ENCODE measurements around the gene WFIKKN1.

Gene WFIKKN1

DNA sequence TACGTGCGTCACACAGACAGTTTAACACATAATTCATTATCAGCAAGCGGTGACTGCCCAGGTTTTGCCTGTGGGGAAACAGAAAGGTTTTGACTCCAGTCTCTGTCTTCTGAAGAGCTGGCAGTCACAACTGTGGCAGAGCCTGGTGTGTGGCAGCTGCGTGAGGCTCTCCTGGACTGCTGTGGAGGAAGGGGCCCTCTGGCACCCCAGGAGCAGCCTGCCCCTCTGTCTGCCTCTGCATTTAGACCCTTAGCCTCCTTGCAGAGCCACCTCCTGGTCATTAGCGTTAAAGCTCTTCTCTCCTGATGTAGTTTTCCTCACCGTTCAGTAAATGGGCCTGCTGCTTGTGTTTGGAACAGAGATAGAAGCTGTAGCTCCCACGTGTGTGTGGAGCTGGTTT lies 30.0 kb upstream of the WFIKKN1 start:
- DNase-seq (ENCODE audit: extremely low spot score): no peak
- CTCF ChIA-PET: interaction anchor here (0.8 to 1.8 kb wide), 3 partner anchors 9 to 211 kb away, joined by 3 to 5 read pairs (median 3); no protein-coding TSS in a partner anchor
- TF ChIP-seq HDGF (IDR thresholded peaks at IDR 0.05; ENCODE audit: borderline replicate concordance) (no peak), ZNF384 (IDR thresholded peaks at IDR 0.05) (no peak), BHLHE40 (IDR thresholded peaks at IDR 0.05; ENCODE audit: borderline replicate concordance) (no peak), FOXA1 (IDR thresholded peaks at IDR 0.05) (no peak), SP1 (IDR thresholded peaks at IDR 0.05) (no peak), LEF1 (IDR thresholded peaks at IDR 0.05; ENCODE audit: borderline replicate concordance) (no peak), ARNT (IDR thresholded peaks at IDR 0.05) (no peak), L3MBTL2 (conservative IDR thresholded peaks at IDR 0.05) (no peak), ELF4 (IDR thresholded peaks at IDR 0.05) (no peak), FOXK2 (IDR thresholded peaks at IDR 0.05) (no peak), SUZ12 (IDR thresholded peaks at IDR 0.05) (no peak), CTBP1 (IDR thresholded peaks at IDR 0.05; ENCODE audit: borderline replicate concordance) (no peak)
- TF ChIP-seq, protein P1, sequence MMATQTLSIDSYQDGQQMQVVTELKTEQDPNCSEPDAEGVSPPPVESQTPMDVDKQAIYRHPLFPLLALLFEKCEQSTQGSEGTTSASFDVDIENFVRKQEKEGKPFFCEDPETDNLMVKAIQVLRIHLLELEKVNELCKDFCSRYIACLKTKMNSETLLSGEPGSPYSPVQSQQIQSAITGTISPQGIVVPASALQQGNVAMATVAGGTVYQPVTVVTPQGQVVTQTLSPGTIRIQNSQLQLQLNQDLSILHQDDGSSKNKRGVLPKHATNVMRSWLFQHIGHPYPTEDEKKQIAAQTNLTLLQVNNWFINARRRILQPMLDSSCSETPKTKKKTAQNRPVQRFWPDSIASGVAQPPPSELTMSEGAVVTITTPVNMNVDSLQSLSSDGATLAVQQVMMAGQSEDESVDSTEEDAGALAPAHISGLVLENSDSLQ (IDR thresholded peaks at IDR 0.05): no peak
- POLR2A ChIA-PET: interaction anchor here (0.8 to 1.6 kb wide), 4 partner anchors 10 to 47 kb away, joined by 3 to 6 read pairs (median 4); partner anchors contain the start of gene METTL26

DNA sequence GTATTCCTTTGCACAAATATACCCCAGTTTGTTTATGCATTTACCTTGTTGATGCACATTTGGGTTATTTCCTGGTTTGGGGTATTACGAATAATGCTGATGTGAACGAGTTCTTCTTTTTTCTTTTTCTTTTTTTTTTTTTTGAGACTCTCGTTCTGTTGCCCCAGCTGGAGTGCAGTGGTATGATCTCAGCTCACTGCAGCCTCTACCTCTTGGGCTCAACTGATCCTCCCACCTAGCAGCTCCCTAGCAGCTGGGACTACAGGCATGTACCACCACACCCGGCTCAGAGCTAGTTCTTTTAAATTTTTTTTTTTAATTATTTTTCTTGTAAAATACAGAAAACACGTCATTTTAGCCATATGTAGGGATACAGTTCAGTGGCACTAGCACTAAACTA lies 26.9 kb upstream of the WFIKKN1 start:
- no peak for DNase-seq (ENCODE audit: extremely low spot score)
- TF ChIP-seq SUZ12 (IDR thresholded peaks at IDR 0.05) (no peak), LEF1 (IDR thresholded peaks at IDR 0.05; ENCODE audit: borderline replicate concordance) (no peak), HDGF (IDR thresholded peaks at IDR 0.05; ENCODE audit: borderline replicate concordance) (no peak), TARDBP (IDR thresholded peaks at IDR 0.05) (no peak), ZNF384 (IDR thresholded peaks at IDR 0.05) (no peak), CTBP1 (IDR thresholded peaks at IDR 0.05; ENCODE audit: borderline replicate concordance) (no peak), NFRKB (IDR thresholded peaks at IDR 0.05) (no peak), FOXM1 (IDR thresholded peaks at IDR 0.05; ENCODE audit: borderline replicate concordance) (no peak), FOXA1 (IDR thresholded peaks at IDR 0.05) (no peak), SP1 (IDR thresholded peaks at IDR 0.05) (no peak), BHLHE40 (IDR thresholded peaks at IDR 0.05; ENCODE audit: borderline replicate concordance) (no peak), L3MBTL2 (conservative IDR thresholded peaks at IDR 0.05) (no peak), FOXK2 (IDR thresholded peaks at IDR 0.05) (no peak), ARNT (IDR thresholded peaks at IDR 0.05) (no peak), ELF4 (IDR thresholded peaks at IDR 0.05) (no peak)
- TF ChIP-seq, protein P1 (IDR thresholded peaks at IDR 0.05): no peak
- CTCF ChIA-PET: no interaction called here
- POLR2A ChIA-PET: no interaction called here

DNA sequence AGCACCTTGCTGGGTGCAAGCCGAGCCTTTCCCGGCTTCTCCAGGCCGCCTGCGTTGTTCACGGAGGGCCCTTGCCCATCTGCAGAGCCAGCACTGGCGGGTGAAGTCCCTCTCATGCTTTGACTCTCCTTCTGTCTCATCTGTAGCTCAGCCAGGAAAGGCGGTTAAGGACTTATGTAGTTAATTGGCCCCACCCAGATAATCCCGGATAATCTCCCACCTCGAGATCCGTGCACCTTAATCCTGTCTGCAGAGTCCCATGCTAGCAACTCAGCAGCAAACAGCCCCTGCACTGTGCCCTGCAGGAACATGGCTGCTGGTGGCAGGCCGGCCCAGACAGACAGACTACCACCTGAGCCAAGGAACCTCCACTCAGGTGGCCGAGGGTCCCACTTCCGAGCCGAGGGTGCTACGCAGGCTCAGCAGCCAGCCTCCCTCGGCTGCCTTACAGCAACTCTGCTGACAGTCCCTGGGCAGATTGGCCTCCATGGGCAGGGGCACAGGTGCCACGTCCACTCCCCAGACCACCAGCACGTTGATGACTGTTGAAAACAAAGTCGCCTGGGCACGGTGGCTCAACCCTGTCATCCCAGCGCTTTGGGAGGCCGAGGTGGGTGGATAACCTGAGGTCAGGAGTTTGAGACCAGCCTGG lies 24.0 kb upstream of the WFIKKN1 start:
- no peak for DNase-seq (ENCODE audit: extremely low spot score)
- CTCF ChIA-PET: no interaction called here
- TF ChIP-seq FOXK2 (IDR thresholded peaks at IDR 0.05) (no peak), CTBP1 (IDR thresholded peaks at IDR 0.05; ENCODE audit: borderline replicate concordance) (no peak), TARDBP (IDR thresholded peaks at IDR 0.05) (no peak), LEF1 (IDR thresholded peaks at IDR 0.05; ENCODE audit: borderline replicate concordance) (no peak), SP1 (IDR thresholded peaks at IDR 0.05) (no peak), SUZ12 (IDR thresholded peaks at IDR 0.05) (no peak), ZNF384 (IDR thresholded peaks at IDR 0.05) (no peak), NFRKB (IDR thresholded peaks at IDR 0.05) (no peak)
- TF ChIP-seq, protein P1 (IDR thresholded peaks at IDR 0.05): no peak
- POLR2A ChIA-PET: no interaction called here

DNA sequence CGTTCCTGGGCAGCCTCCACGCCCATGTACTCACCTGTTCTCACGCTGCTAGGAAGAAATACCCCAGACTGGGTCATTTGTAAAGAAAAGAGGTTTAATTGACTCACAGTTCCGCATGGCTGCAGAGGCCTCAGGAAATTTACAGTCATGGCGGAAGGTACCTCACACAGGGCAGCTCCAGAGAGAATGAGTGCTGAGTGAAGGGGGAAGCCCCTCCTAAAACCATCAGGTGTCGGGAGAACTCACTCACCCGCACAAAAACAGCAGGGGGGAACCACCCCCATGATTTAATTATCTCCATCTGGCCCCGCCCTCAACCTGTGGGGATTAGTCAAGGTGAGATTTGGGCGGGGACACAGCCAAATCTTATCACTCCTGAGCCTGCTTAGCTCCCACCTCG lies 22.8 kb upstream of the WFIKKN1 start:
- DNase-seq (ENCODE audit: extremely low spot score): no peak
- TF ChIP-seq ZNF384 (IDR thresholded peaks at IDR 0.05) (no peak), SP1 (IDR thresholded peaks at IDR 0.05) (no peak), BHLHE40 (IDR thresholded peaks at IDR 0.05; ENCODE audit: borderline replicate concordance) (no peak)
- POLR2A ChIA-PET: no interaction called here
- CTCF ChIA-PET: no interaction called here

DNA sequence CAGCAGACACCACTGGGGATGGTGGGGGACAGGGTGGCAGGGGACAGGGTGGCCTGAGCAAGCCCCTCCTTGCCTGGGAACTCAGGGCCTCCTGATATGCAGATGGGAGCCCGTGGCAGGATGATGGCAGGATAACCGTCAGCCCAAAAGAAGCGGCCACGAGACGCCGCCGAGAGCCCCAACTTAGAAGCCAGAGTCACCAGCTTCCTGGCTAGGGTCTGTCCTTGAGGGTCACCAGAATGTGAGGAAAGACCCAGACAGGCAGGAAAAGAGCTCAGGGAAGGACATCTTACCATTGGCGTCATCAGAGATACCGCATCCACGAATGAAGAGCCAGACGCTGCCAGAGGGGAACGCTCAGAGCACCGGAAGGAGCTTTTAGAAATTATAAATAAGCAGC lies 21.5 kb upstream of the WFIKKN1 start:
- ChIA-PET POLR2A (interaction anchor here (1.6 kb wide), 1 partner anchor 27 kb away, joined by 6 read pairs; the partner anchor contains the start of gene METTL26), CTCF (interaction anchor here (1.6 kb wide), 1 partner anchor 12 kb away, joined by 6 read pairs; no protein-coding TSS in a partner anchor)
- TF ChIP-seq FOXA1 (IDR thresholded peaks at IDR 0.05) (no peak), TARDBP (IDR thresholded peaks at IDR 0.05) (no peak), LEF1 (IDR thresholded peaks at IDR 0.05; ENCODE audit: borderline replicate concordance) (no peak), L3MBTL2 (conservative IDR thresholded peaks at IDR 0.05) (no peak), ZNF384 (IDR thresholded peaks at IDR 0.05) (no peak), HDGF (IDR thresholded peaks at IDR 0.05; ENCODE audit: borderline replicate concordance) (no peak), FOXM1 (IDR thresholded peaks at IDR 0.05; ENCODE audit: borderline replicate concordance) (no peak), ELF4 (IDR thresholded peaks at IDR 0.05) (no peak), NFRKB (IDR thresholded peaks at IDR 0.05) (no peak)
- DNase-seq (ENCODE audit: extremely low spot score): no peak

DNA sequence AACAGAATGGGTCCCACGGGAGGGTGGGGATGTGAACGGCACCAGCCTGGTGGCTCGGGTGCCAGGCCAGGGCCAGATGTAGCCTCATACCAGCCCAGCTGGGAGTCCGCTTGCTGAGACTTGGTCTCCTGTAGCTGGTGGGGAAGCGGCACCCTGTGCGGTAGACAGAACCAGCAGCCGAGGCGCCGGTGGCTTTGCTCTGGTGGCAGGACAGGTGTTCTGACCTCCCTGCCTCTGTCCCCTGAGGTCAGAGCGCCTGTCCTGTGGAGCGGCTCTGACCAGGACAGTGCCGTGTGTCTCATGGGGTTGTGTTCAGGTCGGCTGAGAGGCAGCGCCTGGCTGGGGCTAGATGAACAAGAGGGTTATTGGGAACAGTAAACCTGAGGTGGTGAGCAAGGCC lies 20.8 kb upstream of the WFIKKN1 start:
- ChIA-PET CTCF (interaction anchor here (1.6 kb wide), 1 partner anchor 12 kb away, joined by 6 read pairs; no protein-coding TSS in a partner anchor), POLR2A (interaction anchor here (1.6 kb wide), 1 partner anchor 26 kb away, joined by 6 read pairs; the partner anchor contains the start of gene METTL26)
- TF ChIP-seq FOXM1 (IDR thresholded peaks at IDR 0.05; ENCODE audit: borderline replicate concordance): no peak
- TF ChIP-seq SUZ12 (IDR thresholded peaks at IDR 0.05): no peak
- no peak for DNase-seq (ENCODE audit: extremely low spot score)
